Body of pancreas (tissue), 4 donors: ENCODE results near the gene DRGX. TPM values are rescaled to one million over a fixed set of nuclear protein-coding genes. Genes with fewer than 3 reads are reported as not detected.

Experiments
- ATAC-seq: fragments of 150-250 bp; one replicate; pipeline ENCODE4 v1.9.1; 2016
- DNase-seq, 4 donors: peaks; one replicate each; pipeline ENCODE4 v3.0.0-alpha.2; 2019
- H3K27ac ChIP-seq, 4 donors: fragments of 200-600 bp; sonication (generic); 1 replicate in 3 of 4; 2 replicates in 1 of 4; pipeline versions ENCODE4 v1.5.1 to v1.6.1; 2016 to 2019; ENCODE audit warnings: mild to moderate bottlenecking in 1 of 4, mixed read lengths in 1 of 4, moderate library complexity in 1 of 4
- H3K27me3 ChIP-seq, 2 donors: fragments of 200-600 bp; sonication (generic); one replicate each; pipeline ENCODE4 v1.6.0; 2016; ENCODE audit warnings: mild to moderate bottlenecking in 1 of 2
- H3K36me3 ChIP-seq, 2 donors: fragments of 200-600 bp; sonication (generic); replicated peaks in 1 of 2; 2 replicates each; pipeline ENCODE4 v1.5.1; 2016; ENCODE audit warnings: low read depth in 2 of 2; ENCODE audit not compliant: insufficient read depth in 1 of 2
- H3K4me1 ChIP-seq: fragments of 200-600 bp; sonication (generic); one replicate; pipeline ENCODE4 v1.6.0; 2016
- H3K4me3 ChIP-seq, 2 donors: fragments of 200-600 bp; sonication (generic); 1 replicate in 1 of 2; 2 replicates in 1 of 2; pipeline ENCODE4 v1.5.1; 2016 to 2019
- H3K9me3 ChIP-seq, 3 donors: fragments of 200-600 bp; sonication (generic); 1 replicate in 2 of 3; 2 replicates in 1 of 3; pipeline ENCODE4 v1.5.1; 2016
- CTCF ChIP-seq, 7 experiments: fragments of 450-650 bp in 4 of 7; fragments of 200-600 bp in 3 of 7; sonication (generic) in 3 of 7; IDR thresholded peaks; one replicate each; pipeline ENCODE4 v1.5.1; 2016 to 2019; ENCODE audit warnings: antibody characterized with exemption in 7 of 7
- POLR2A ChIP-seq, 3 donors: fragments of 450-650 bp; IDR thresholded peaks; one replicate each; pipeline ENCODE4 v1.6.1; 2016; ENCODE audit warnings: antibody characterized with exemption in 3 of 3, mild to moderate bottlenecking in 2 of 3
- WGBS, 2 donors: methylation state at CpG; one replicate each; pipeline ENCODE4 v1.1.5; 2017; 5-methylcytosine and 5-hydroxymethylcytosine counted together
- intact Hi-C: fragments of 100-400 bp; cut with DNase I; formaldehyde crosslinking; loops from one replicate; pipeline ENCODE4 v1.15.1; 2023
- total RNA-seq, 2 donors: library from RNA; depleted of rRNA; stranded (reverse); fragments of >200 nt; gene quantifications; one replicate each; pipeline ENCODE4 v1.1.0, GENCODE V29; 2016

DRGX gene
- total RNA-seq, 2 donors from 2014 or later: not detected

- ATAC-seq (no peak), DNase-seq (no peak)
- Histone ChIP-seq H3K27ac (no peak overlapping the region), H3K36me3 (no peaks in the 10 kb centered on the region), H3K27me3 (no peaks in the 10 kb centered on the region), H3K4me1 (no peaks in the 10 kb centered on the region), H3K9me3 (peaks cover 0 to 15% (median 0%) of the 10 kb centered on the region in 3 donors), H3K4me3 (no peak overlapping the region)
- TF ChIP-seq POLR2A (IDR thresholded peaks at IDR 0.05) (no peak), CTCF (IDR thresholded peaks at IDR 0.05) (no peak)
- 60 to 75% methylated on average over 6 of the region's 6 CpGs for WGBS, 2 donors
- intact Hi-C loops: no loop called here
Observed at GRCh38 chr10:49353026-49353894, 42.6 kb downstream of the DRGX start.

GRCh38 chr10:49352323-49352722 is 43.6 kb downstream of the DRGX start:
- Histone ChIP-seq H3K9me3 (peaks cover 0 to 15% (median 0%) of the 10 kb centered on the region in 3 donors), H3K27ac (no peak overlapping the region), H3K4me3 (no peak overlapping the region), H3K4me1 (no peaks in the 10 kb centered on the region), H3K36me3 (no peaks in the 10 kb centered on the region), H3K27me3 (no peaks in the 10 kb centered on the region)
- TF ChIP-seq POLR2A (IDR thresholded peaks at IDR 0.05) (no peak), CTCF (IDR thresholded peaks at IDR 0.05) (no peak)
- WGBS, 2 donors: 57 to 72% methylated on average over 1 to 2 of the region's 2 CpGs
- DNase-seq (no peak), ATAC-seq (no peak)
- intact Hi-C loops: no loop called here

- H3K36me3 ChIP-seq: no peaks in the 10 kb centered on the region
- H3K9me3 ChIP-seq: peaks cover 0 to 15% (median 0%) of the 10 kb centered on the region in 3 donors
- H3K4me3 ChIP-seq: no peak overlapping the region
- TF ChIP-seq CTCF (IDR thresholded peaks at IDR 0.05) (no peak), POLR2A (IDR thresholded peaks at IDR 0.05) (no peak)
- ATAC-seq: no peak
- H3K27ac ChIP-seq: no peak overlapping the region
- intact Hi-C loops: no loop called here
- 73% methylated on average over 4 of the region's 4 CpGs for WGBS, 2 donors
- no peaks in the 10 kb centered on the region for H3K27me3 ChIP-seq
- no peaks in the 10 kb centered on the region for H3K4me1 ChIP-seq
- no peak for DNase-seq
Observed at GRCh38 chr10:49351669-49352068, 44.2 kb downstream of the DRGX start.

GRCh38 chr10:49350846-49351532 is 44.9 kb downstream of the DRGX start:
- Histone ChIP-seq H3K27me3 (no peaks in the 10 kb centered on the region), H3K4me3 (no peak overlapping the region), H3K36me3 (no peaks in the 10 kb centered on the region), H3K27ac (no peak overlapping the region), H3K4me1 (no peaks in the 10 kb centered on the region), H3K9me3 (peaks cover 0 to 15% (median 0%) of the 10 kb centered on the region in 3 donors)
- no peak for TF ChIP-seq CTCF (IDR thresholded peaks at IDR 0.05)
- no peak for TF ChIP-seq POLR2A (IDR thresholded peaks at IDR 0.05)
- intact Hi-C loops: no loop called here
- WGBS, 2 donors: 61 to 78% methylated on average over 3 to 4 of the region's 4 CpGs
- ATAC-seq (no peak), DNase-seq (no peak)
